HG03108 (cell line): Measurements from ENCODE around the gene COTL1.

Experiments used
- ATAC-seq: cut with Tn5 transposase; IDR thresholded peaks from one replicate; pipeline ENCODE4 v1.9.1; 2021; ENCODE audit warnings: moderate library complexity; ENCODE audit not compliant: unreplicated experiment

Gene COTL1

GRCh38 chr16:84597931-84598351 is 19.9 kb downstream of the COTL1 start:
- no peak for ATAC-seq

- no peak for ATAC-seq
Observed at GRCh38 chr16:84597528-84597896, 20.4 kb downstream of the COTL1 start.

- no peak for ATAC-seq
Observed at GRCh38 chr16:84596801-84597527, 20.9 kb downstream of the COTL1 start.

- no peak for ATAC-seq
Observed at GRCh38 chr16:84596161-84596560, 21.7 kb downstream of the COTL1 start.

DNA sequence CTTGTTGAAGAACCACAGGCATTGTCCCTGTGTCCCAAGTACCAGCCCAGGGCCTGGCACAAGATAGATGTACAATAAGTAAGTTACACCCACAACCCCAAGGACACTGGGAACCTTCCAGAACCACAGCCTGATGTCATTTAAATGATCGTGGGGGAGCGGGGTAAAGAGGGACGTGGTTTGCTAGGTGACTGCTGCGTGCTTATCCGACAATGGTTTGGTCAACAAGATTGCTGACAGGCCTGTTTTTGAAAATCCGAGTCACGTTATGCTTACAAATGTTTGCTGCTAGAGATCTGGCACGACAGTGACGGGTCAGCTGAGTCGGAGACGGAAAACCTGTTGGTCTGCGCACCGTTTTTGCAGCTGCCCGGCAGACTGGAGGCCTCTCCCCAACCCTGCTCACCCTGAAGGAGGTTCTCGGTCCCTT is 22.8 kb downstream of the COTL1 start:
- ATAC-seq: no peak

- no peak for ATAC-seq
Observed at GRCh38 chr16:84594725-84595038, 23.2 kb downstream of the COTL1 start.

- ATAC-seq: peak; percentile 85
Observed at GRCh38 chr16:84593825-84594724, 23.8 kb downstream of the COTL1 start.

- no peak for ATAC-seq
Observed at GRCh38 chr16:84592718-84593117, 25.2 kb downstream of the COTL1 start.

GRCh38 chr16:84589975-84590719 is 27.7 kb downstream of the COTL1 start:
- no peak for ATAC-seq

GRCh38 chr16:84588991-84589390 is 28.9 kb downstream of the COTL1 start:
- no peak for ATAC-seq

DNA sequence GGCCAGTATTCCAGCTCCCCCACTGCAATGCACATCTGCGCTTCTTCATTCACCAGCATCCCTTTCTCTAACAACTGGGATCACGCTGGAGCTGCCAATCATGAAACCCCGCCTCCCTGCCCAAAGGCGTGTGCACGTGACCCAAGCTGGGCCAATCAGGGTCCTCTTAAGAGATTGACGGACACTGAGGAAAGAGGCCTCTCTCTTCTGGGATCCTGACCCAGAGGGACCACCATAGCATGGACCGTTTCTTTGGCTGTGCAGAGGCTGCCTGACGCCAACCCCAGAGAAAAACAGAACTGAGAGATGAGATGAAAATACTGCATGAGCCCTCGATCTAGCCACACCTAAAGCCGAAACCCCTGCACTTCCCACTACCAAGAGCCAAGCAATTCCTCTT is 32.0 kb downstream of the COTL1 start:
- ATAC-seq: peak; percentile 62

GRCh38 chr16:84585467-84585866 is 32.4 kb downstream of the COTL1 start:
- no peak for ATAC-seq

- ATAC-seq: no peak
Observed at GRCh38 chr16:84584678-84585077, 33.2 kb downstream of the COTL1 start.

- ATAC-seq: no peak
Observed at GRCh38 chr16:84583995-84584394, 33.9 kb downstream of the COTL1 start.

- no peak for ATAC-seq
Observed at GRCh38 chr16:84582958-84583516, 34.8 kb downstream of the COTL1 start.

GRCh38 chr16:84581158-84581557 is 36.7 kb downstream of the COTL1 start:
- no peak for ATAC-seq

DNA sequence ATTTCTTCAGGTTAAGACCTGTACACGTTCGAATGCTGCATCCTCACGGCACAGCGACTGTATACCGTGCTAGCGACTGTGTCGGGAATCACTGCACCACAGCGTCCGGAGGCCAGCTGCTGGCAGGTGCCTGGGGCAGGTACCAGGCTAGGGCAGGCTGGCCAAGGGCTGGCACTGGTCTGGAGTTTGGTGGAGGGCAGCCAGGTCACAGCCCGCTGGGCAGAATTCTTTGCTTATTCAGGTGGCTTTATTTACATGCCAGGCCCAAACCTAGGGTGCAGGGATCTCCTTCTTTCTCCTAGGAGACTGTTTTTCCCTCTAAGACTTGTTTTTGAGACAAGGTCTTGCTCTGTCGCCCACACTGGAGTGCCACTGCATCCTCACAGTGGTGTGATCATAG is 37.9 kb downstream of the COTL1 start:
- ATAC-seq: no peak

DNA sequence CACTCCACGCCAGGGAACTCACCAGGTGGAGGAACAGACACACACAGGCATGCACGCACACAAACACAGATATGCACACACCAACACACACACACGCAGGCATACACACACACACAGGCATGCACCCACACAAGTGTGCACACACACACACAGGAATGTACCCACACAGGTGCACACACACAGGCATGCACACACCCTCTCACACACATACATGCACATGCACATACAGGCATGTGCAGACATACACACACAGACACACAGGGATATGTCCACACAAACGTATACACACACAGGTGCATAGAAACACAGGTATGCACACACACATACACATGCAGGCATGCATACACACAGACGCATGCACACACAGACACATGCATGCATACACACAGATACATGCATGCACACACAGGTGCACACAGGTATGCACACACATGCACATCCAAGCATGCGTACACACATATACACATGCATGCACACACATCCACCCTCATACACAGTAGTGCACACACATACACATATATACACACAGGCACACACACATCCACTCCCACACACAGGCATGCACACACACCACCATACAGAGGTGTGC is 39.2 kb downstream of the COTL1 start:
- no peak for ATAC-seq

GRCh38 chr16:84577034-84577803 is 40.7 kb downstream of the COTL1 start:
- ATAC-seq: no peak

GRCh38 chr16:84575914-84576313 is 42.0 kb downstream of the COTL1 start:
- ATAC-seq: no peak
